Neural cell (in vitro differentiated cells): ENCODE measurements around the gene SCGB1C1. TPM values are rescaled to one million over a fixed set of nuclear protein-coding genes. Genes with fewer than 3 reads are reported as not detected.

ENCODE experiments used
- H2AFZ ChIP-seq: fragments of 200-600, 300-800 bp; sonication (generic), shearing (Covaris generic); 2 replicates; pipeline ENCODE4 v1.6.0; 2014; ENCODE audit warnings: low read depth, mild to moderate bottlenecking, antibody characterized with exemption, low read length, moderate library complexity
- H3F3A ChIP-seq: fragments of 200-600 bp; shearing (Covaris generic); 2 replicates; pipeline ENCODE4 v1.6.1; 2016; ENCODE audit warnings: mild to moderate bottlenecking, moderate library complexity, mixed read lengths, antibody characterized with exemption, low read length; ENCODE audit not compliant: insufficient read depth, poor library complexity, severe bottlenecking
- H3K27ac ChIP-seq: fragments of 200-600, 300-800 bp; sonication (generic), shearing (Covaris generic); 2 replicates; pipeline ENCODE4 v1.5.1; 2014; ENCODE audit warnings: mild to moderate bottlenecking, low read length, moderate library complexity
- H3K27me3 ChIP-seq: fragments of 300-800, 200-600 bp; sonication (generic), shearing (Covaris generic); 2 replicates; pipeline ENCODE4 v1.6.0; 2014; ENCODE audit warnings: mild to moderate bottlenecking, low read depth, low read length, moderate library complexity; ENCODE audit not compliant: insufficient read depth
- H3K36me3 ChIP-seq: fragments of 300-800, 200-600 bp; sonication (generic), shearing (Covaris generic); 2 replicates; pipeline ENCODE4 v1.5.1; 2014; ENCODE audit warnings: mild to moderate bottlenecking, antibody characterized with exemption, low read length, moderate library complexity; ENCODE audit not compliant: insufficient read depth
- H3K4me2 ChIP-seq: fragments of 300-800, 200-600 bp; sonication (generic), shearing (Covaris generic); 2 replicates; pipeline ENCODE4 v1.6.0; 2014; ENCODE audit warnings: mild to moderate bottlenecking, low read length
- H3K4me3 ChIP-seq: fragments of 300-800, 200-600 bp; sonication (generic), shearing (Covaris generic); 2 replicates; pipeline ENCODE4 v1.5.1; 2014; ENCODE audit warnings: mild to moderate bottlenecking, low read length, moderate library complexity
- H3K79me2 ChIP-seq: fragments of 200-600 bp; shearing (Covaris generic); replicated peaks from 2 replicates; pipeline ENCODE4 v1.6.0; 2014; ENCODE audit warnings: mild to moderate bottlenecking, low read length, moderate library complexity; ENCODE audit not compliant: insufficient read depth
- H3K9ac ChIP-seq: fragments of 300-800, 200-600 bp; sonication (generic), shearing (Covaris generic); 2 replicates; pipeline ENCODE4 v1.6.1; 2016; ENCODE audit warnings: mild to moderate bottlenecking, low read length, mixed read lengths
- H3K9me2 ChIP-seq: fragments of 200-600 bp; shearing (Covaris generic); 2 replicates; pipeline ENCODE4 v1.6.1; 2016; ENCODE audit warnings: mild to moderate bottlenecking, low read length, mixed read lengths; ENCODE audit not compliant: insufficient read depth
- H3K9me3 ChIP-seq: fragments of 200-600, 300-800 bp; sonication (generic), shearing (Covaris generic); 2 replicates; pipeline ENCODE4 v1.6.1; 2016; ENCODE audit warnings: mild to moderate bottlenecking, mixed run types, low read length, moderate library complexity, mixed read lengths
- H4K20me1 ChIP-seq: fragments of 200-600 bp; shearing (Covaris generic); 2 replicates; pipeline ENCODE4 v1.6.1; 2016; ENCODE audit warnings: mild to moderate bottlenecking, mixed run types; ENCODE audit not compliant: insufficient read depth
- CTCF ChIP-seq: fragments of 450-650 bp; IDR thresholded peaks from 2 replicates; pipeline ENCODE4 v1.5.1; 2014; ENCODE audit warnings: antibody characterized with exemption, mild to moderate bottlenecking, moderate library complexity; ENCODE audit not compliant: poor library complexity, severe bottlenecking
- EP300 ChIP-seq: fragments of 450-650 bp; conservative IDR thresholded peaks from 2 replicates; pipeline ENCODE4 v1.6.1; 2014; ENCODE audit warnings: antibody characterized with exemption, mild to moderate bottlenecking, moderate library complexity; ENCODE audit not compliant: poor library complexity, severe bottlenecking
- MXI1 ChIP-seq: fragments of 450-650 bp; conservative IDR thresholded peaks from 2 replicates; pipeline ENCODE4 v1.6.1; 2014; ENCODE audit warnings: antibody characterized with exemption, mild to moderate bottlenecking; ENCODE audit not compliant: poor library complexity, severe bottlenecking
- POLR2AphosphoS5 ChIP-seq: IDR thresholded peaks from 2 replicates; pipeline ENCODE4 v1.6.1; 2012
- RAD21 ChIP-seq: fragments of 450-650 bp; conservative IDR thresholded peaks from 2 replicates; pipeline ENCODE4 v1.6.1; 2014; ENCODE audit warnings: antibody characterized with exemption, mild to moderate bottlenecking, moderate library complexity
- REST ChIP-seq: IDR thresholded peaks from 2 replicates; pipeline ENCODE4 v1.6.1; 2012; ENCODE audit warnings: borderline replicate concordance
- TAF1 ChIP-seq: IDR thresholded peaks from 2 replicates; pipeline ENCODE4 v1.6.1; 2012; ENCODE audit warnings: low read depth
- polyA plus RNA-seq: library from polyadenylated mRNA; depleted of rRNA; stranded (reverse); fragments of >200 nt; gene quantifications from 2 replicates; pipeline ENCODE4 v1.2.3, GENCODE V29; 2014

SCGB1C1 gene
- polyA plus RNA-seq, 1 donor from 2014 or later = not detected

GRCh38 chr11:216081-216974 is 23.4 kb downstream of the SCGB1C1 start:
- H3K9me2 ChIP-seq = no peaks in the 10 kb centered on the region
- no peaks in the 10 kb centered on the region for H3K79me2 ChIP-seq
- no peaks in the 10 kb centered on the region for H4K20me1 ChIP-seq
- H3K4me2 ChIP-seq = no peak overlapping the region
- H3K27me3 ChIP-seq = no peaks in the 10 kb centered on the region
- no peaks in the 10 kb centered on the region for H3K36me3 ChIP-seq
- H3K9ac ChIP-seq = no peak overlapping the region
- H3F3A ChIP-seq = no peaks in the 10 kb centered on the region
- no peak overlapping the region for H3K27ac ChIP-seq
- H3K4me3 ChIP-seq = no peak overlapping the region
- H2AFZ ChIP-seq = no peak overlapping the region
- TF ChIP-seq RAD21 (no peak), MXI1 (no peak), REST (no peak), EP300 (no peak), CTCF (no peak), TAF1 (no peak)
- H3K9me3 ChIP-seq = no peaks in the 10 kb centered on the region

- H3K36me3 ChIP-seq = no peaks in the 10 kb centered on the region
- no peaks in the 10 kb centered on the region for H4K20me1 ChIP-seq
- no peaks in the 10 kb centered on the region for H3K79me2 ChIP-seq
- H2AFZ ChIP-seq = no peak overlapping the region
- TF ChIP-seq CTCF (no peak), RAD21 (no peak), POLR2AphosphoS5 (no peak), MXI1 (no peak)
- no peaks in the 10 kb centered on the region for H3K9me3 ChIP-seq
- H3K9me2 ChIP-seq = no peaks in the 10 kb centered on the region
- H3K4me3 ChIP-seq = no peak overlapping the region
- H3K9ac ChIP-seq = no peak overlapping the region
- H3F3A ChIP-seq = no peaks in the 10 kb centered on the region
- H3K27ac ChIP-seq = no peak overlapping the region
- H3K27me3 ChIP-seq = no peaks in the 10 kb centered on the region
- no peak overlapping the region for H3K4me2 ChIP-seq
These were observed 24.8 kb downstream of the SCGB1C1 start for GRCh38 chr11:217704-218103.
